ENCODE results near the gene C2CD2. TPM values are rescaled to one million over a fixed set of nuclear protein-coding genes. Genes with fewer than 3 reads are reported as not detected.
A peak's percentile ranks its signal among the peaks of the same experiment; 100 is the strongest.

Gene C2CD2
- total RNA-seq, 1 experiment from 2014 or later = 50.4 TPM

DNA sequence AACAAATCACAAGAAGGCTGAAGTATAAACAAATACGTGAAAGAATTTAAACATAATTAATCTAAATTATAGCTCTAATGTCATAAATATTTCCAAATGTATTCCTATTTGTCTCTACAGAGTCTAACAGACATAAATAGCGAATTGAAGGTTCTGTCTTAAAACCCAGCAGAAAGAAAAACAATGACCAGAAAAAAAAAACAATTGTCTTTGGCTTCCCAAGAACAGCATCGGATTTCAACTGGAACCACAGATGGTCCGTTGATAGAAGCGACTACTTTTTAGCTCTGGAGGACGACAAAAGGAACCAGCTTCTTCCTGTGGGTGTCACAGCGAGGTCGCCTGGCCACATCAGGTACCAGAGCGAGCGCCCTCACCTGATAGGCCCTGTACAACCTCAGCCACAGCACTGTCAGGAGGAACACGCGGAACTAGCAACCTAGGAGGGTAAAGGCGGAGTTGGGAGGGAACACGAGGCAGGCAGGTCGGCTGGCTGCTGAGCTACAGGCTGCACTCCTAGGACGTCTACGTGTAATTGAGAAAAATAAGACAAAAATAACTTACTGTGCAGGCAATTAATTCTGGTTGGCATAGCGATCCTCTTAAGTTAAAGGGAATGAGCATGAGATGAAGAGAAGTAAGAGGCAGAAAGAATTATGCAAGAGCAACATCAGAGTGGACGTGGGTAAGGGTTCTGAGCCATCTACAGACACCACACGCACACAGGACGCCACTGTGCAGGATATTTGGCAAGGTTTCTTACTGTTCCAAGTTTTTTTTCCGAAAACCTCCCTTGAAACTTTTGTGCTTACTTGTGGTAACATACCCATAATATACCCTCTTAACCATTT, 58.0 kb downstream of the C2CD2 start:
- Histone ChIP-seq H3K27me3 (ENCODE audit: low read length) (no peaks in the 10 kb centered on the region), H2AFZ (ENCODE audit: low read length) (no peak overlapping the region), H3K79me2 (ENCODE audit: low read length) (no peaks in the 10 kb centered on the region), H3K9me3 (ENCODE audit: low read length) (no peaks in the 10 kb centered on the region), H4K20me1 (ENCODE audit: low read length) (no peaks in the 10 kb centered on the region), H3K4me1 (ENCODE audit: insufficient read depth, low read length) (peaks cover 28% of the 10 kb centered on the region), H3F3A (ENCODE audit: low read length, unreplicated experiment) (no peaks in the 10 kb centered on the region), H3K36me3 (ENCODE audit: low read depth, low read length) (peaks cover 13% of the 10 kb centered on the region), H3K4me2 (ENCODE audit: low read length) (peak overlapping the region; percentile 16; the same call in 1 of the 2 replicates), H3K4me3 (ENCODE audit: low read length) (no peak overlapping the region), H3K9ac (ENCODE audit: low read length) (no peak overlapping the region), H3K9me2 (replicated peaks; ENCODE audit: low read length) (no peaks in the 10 kb centered on the region), H3K27ac (ENCODE audit: low read length) (no peak overlapping the region)
- TF ChIP-seq EZH2phosphoT487 (IDR thresholded peaks at IDR 0.05; ENCODE audit: borderline replicate concordance, low read length) (no peak), EZH2 (IDR thresholded peaks at IDR 0.05; ENCODE audit: low read length, unreplicated experiment) (no peak)
- TF ChIP-seq, protein P1, sequence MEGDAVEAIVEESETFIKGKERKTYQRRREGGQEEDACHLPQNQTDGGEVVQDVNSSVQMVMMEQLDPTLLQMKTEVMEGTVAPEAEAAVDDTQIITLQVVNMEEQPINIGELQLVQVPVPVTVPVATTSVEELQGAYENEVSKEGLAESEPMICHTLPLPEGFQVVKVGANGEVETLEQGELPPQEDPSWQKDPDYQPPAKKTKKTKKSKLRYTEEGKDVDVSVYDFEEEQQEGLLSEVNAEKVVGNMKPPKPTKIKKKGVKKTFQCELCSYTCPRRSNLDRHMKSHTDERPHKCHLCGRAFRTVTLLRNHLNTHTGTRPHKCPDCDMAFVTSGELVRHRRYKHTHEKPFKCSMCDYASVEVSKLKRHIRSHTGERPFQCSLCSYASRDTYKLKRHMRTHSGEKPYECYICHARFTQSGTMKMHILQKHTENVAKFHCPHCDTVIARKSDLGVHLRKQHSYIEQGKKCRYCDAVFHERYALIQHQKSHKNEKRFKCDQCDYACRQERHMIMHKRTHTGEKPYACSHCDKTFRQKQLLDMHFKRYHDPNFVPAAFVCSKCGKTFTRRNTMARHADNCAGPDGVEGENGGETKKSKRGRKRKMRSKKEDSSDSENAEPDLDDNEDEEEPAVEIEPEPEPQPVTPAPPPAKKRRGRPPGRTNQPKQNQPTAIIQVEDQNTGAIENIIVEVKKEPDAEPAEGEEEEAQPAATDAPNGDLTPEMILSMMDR (conservative IDR thresholded peaks at IDR 0.05; ENCODE audit: low read depth, low read length) = no peak
- no TSS peak for BruUV-seq (replicated peaks)
- POLR2A ChIA-PET (ENCODE audit: unreplicated experiment) = no interaction called here
- CTCF ChIA-PET = no interaction called here
- intact Hi-C loops (cut with micrococcal nuclease) = no loop called here
- DNase-seq (no peak), ATAC-seq (no peak)

DNA sequence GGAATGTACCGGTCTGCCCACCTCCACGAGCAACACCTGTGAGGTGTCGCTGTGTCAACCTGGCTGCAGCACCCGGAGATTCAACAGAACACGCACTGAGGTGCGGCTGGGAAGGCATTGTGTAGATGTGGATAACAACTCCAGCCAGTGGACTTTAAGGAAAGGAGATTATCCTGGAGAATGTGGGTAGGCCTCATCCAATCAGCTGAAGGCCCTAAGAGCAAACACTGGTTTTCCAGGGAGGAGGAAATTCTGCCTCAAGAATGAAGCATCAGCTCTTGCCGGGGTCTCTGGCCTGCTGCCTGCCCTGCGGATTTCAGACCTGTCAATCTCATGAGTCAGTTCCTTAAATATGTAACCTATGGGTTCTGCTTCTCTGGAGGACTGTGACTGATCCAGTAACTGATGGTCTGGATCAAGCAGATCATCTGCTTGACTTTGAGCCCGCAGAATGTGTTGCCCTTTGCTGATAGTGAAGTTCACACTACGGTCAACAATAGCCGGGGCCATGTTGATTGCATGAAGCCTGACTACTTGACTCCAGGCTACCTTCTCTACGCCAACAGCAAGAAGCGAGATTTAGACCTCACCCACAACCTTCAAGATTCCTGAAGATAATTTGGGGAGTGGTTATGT, 58.8 kb downstream of the C2CD2 start:
- TF ChIP-seq EZH2phosphoT487 (IDR thresholded peaks at IDR 0.05; ENCODE audit: borderline replicate concordance, low read length) = no peak
- no peak for TF ChIP-seq EZH2 (IDR thresholded peaks at IDR 0.05; ENCODE audit: low read length, unreplicated experiment)
- TF ChIP-seq, protein P1 (conservative IDR thresholded peaks at IDR 0.05; ENCODE audit: low read depth, low read length) = no peak
- Histone ChIP-seq H3K27ac (ENCODE audit: low read length) (no peak overlapping the region), H4K20me1 (ENCODE audit: low read length) (no peaks in the 10 kb centered on the region), H3K4me1 (ENCODE audit: insufficient read depth, low read length) (peaks cover 28% of the 10 kb centered on the region), H3K9me3 (ENCODE audit: low read length) (no peaks in the 10 kb centered on the region), H3K27me3 (ENCODE audit: low read length) (no peaks in the 10 kb centered on the region), H3K4me2 (ENCODE audit: low read length) (peak overlapping the region; percentile 16; the same call in 1 of the 2 replicates), H3K79me2 (ENCODE audit: low read length) (no peaks in the 10 kb centered on the region), H3K9me2 (replicated peaks; ENCODE audit: low read length) (no peaks in the 10 kb centered on the region), H3K36me3 (ENCODE audit: low read depth, low read length) (peaks cover 13% of the 10 kb centered on the region), H3F3A (ENCODE audit: low read length, unreplicated experiment) (no peaks in the 10 kb centered on the region), H3K9ac (ENCODE audit: low read length) (no peak overlapping the region), H2AFZ (ENCODE audit: low read length) (no peak overlapping the region), H3K4me3 (ENCODE audit: low read length) (no peak overlapping the region)
- ChIA-PET CTCF (no interaction called here), POLR2A (ENCODE audit: unreplicated experiment) (no interaction called here)
- ATAC-seq (peak; percentile 82), DNase-seq (peak; percentile 85)
- BruUV-seq (replicated peaks) = no TSS peak
- intact Hi-C loops (cut with micrococcal nuclease) = no loop called here

DNA sequence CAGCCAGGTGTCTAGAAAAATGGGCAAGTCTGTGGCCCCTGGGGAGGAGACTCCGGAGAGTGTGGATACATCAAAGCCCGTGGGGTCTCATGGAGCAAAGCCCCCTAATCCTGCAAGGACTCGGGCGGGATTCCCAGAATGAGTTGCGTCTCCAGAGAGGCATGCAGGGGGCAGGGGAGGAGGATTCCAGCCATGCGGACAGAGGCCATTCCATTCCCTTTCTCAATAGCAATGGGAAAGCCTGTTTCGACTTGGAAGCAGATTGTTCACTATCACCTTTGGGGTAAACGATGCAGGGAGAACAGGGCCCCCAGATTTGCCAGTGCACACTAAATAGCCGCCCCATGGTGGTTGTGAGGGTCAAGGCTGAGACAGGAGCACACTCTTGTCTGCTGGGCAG, 59.3 kb downstream of the C2CD2 start:
- no peak for TF ChIP-seq EZH2phosphoT487 (IDR thresholded peaks at IDR 0.05; ENCODE audit: borderline replicate concordance, low read length)
- no peak for TF ChIP-seq EZH2 (IDR thresholded peaks at IDR 0.05; ENCODE audit: low read length, unreplicated experiment)
- TF ChIP-seq, protein P1 (conservative IDR thresholded peaks at IDR 0.05; ENCODE audit: low read depth, low read length) = no peak
- ChIA-PET POLR2A (ENCODE audit: unreplicated experiment) (no interaction called here), CTCF (no interaction called here)
- ATAC-seq (no peak), DNase-seq (no peak)
- Histone ChIP-seq H4K20me1 (ENCODE audit: low read length) (no peaks in the 10 kb centered on the region), H3K4me2 (ENCODE audit: low read length) (no peak overlapping the region), H3K9me3 (ENCODE audit: low read length) (no peaks in the 10 kb centered on the region), H3K4me3 (ENCODE audit: low read length) (no peak overlapping the region), H3K27me3 (ENCODE audit: low read length) (no peaks in the 10 kb centered on the region), H3K79me2 (ENCODE audit: low read length) (no peaks in the 10 kb centered on the region), H3K36me3 (ENCODE audit: low read depth, low read length) (peaks cover 13% of the 10 kb centered on the region), H2AFZ (ENCODE audit: low read length) (no peak overlapping the region), H3K27ac (ENCODE audit: low read length) (no peak overlapping the region), H3K9ac (ENCODE audit: low read length) (no peak overlapping the region), H3F3A (ENCODE audit: low read length, unreplicated experiment) (no peaks in the 10 kb centered on the region), H3K9me2 (replicated peaks; ENCODE audit: low read length) (no peaks in the 10 kb centered on the region), H3K4me1 (ENCODE audit: insufficient read depth, low read length) (peaks cover 28% of the 10 kb centered on the region)
- no TSS peak for BruUV-seq (replicated peaks)
- intact Hi-C loops (cut with micrococcal nuclease) = no loop called here

Data from PC-3 (cell line).